Esophagus squamous epithelium (tissue), 5 donors: ENCODE data around the gene RNASE7. TPM values are rescaled to one million over a fixed set of nuclear protein-coding genes. Genes with fewer than 3 reads are reported as not detected.
A peak's percentile ranks its signal among the peaks of the same experiment; 100 is the strongest.

Experiments used
- DNase-seq: peaks from one replicate; lab custom pipeline; 2025; lab: John Stamatoyannopoulos, UW
- H3K27ac ChIP-seq, 4 donors: fragments of 200-600 bp; sonication (generic); one replicate each; pipeline ENCODE4 v1.5.1; 2016 to 2019; ENCODE audit warnings: mild to moderate bottlenecking in 1 of 4
- H3K27me3 ChIP-seq, 4 donors: fragments of 200-600 bp; sonication (generic); 1 replicate in 3 of 4; 2 replicates in 1 of 4; pipeline versions ENCODE4 v1.5.1 to v1.6.0; 2017 to 2021; ENCODE audit warnings: antibody characterized with exemption in 1 of 4
- H3K36me3 ChIP-seq, 3 donors: fragments of 200-600 bp; sonication (generic); one replicate each; pipeline ENCODE4 v1.5.1; 2016 to 2019
- H3K4me1 ChIP-seq, 3 donors: fragments of 200-600 bp; sonication (generic); one replicate each; pipeline ENCODE4 v1.5.1; 2017 to 2019
- H3K4me3 ChIP-seq, 4 donors: fragments of 200-600 bp; sonication (generic); 1 replicate in 3 of 4; 2 replicates in 1 of 4; pipeline ENCODE4 v1.5.1; 2016 to 2019; ENCODE audit warnings: mild to moderate bottlenecking in 2 of 4, moderate library complexity in 1 of 4
- H3K9me3 ChIP-seq, 3 donors: fragments of 200-600 bp; sonication (generic); one replicate each; pipeline ENCODE4 v1.5.1; 2016 to 2019
- CTCF ChIP-seq, 6 experiments: fragments of 450-650 bp in 4 of 6; fragments of 200-600 bp in 2 of 6; sonication (generic) in 2 of 6; IDR thresholded peaks; one replicate each; pipeline ENCODE4 v1.5.1; 2016 to 2019; ENCODE audit warnings: antibody characterized with exemption in 6 of 6, mild to moderate bottlenecking in 4 of 6, moderate library complexity in 4 of 6
- POLR2A ChIP-seq, 4 donors: fragments of 450-650 bp; IDR thresholded peaks; one replicate each; pipeline ENCODE4 v1.6.1; 2017; ENCODE audit warnings: antibody characterized with exemption in 4 of 4, mild to moderate bottlenecking in 4 of 4, moderate library complexity in 3 of 4
- WGBS, 2 donors: methylation state at CpG; one replicate each; pipeline ENCODE4 v1.1.5; 2018; 5-methylcytosine and 5-hydroxymethylcytosine counted together
- intact Hi-C: fragments of 100-400 bp; cut with DNase I; formaldehyde crosslinking; loops from one replicate; pipeline ENCODE4 v1.15.0; 2022
- total RNA-seq, 4 donors: library from RNA; depleted of rRNA; stranded (reverse); fragments of >200 nt; gene quantifications; one replicate each; pipeline ENCODE4 v1.1.0, GENCODE V29; 2016
- donor health status: DM: yes; HTN: yes; CAD: no.

RNASE7 gene
- total RNA-seq, 4 donors from 2014 or later: 0.97 to 13.3 (median 1.1) TPM; not detected in 1

- Histone ChIP-seq H3K4me1 (peaks cover 0 to 23% (median 9%) of the 10 kb centered on the region in 3 donors), H3K27ac (no peak overlapping the region), H3K36me3 (no peaks in the 10 kb centered on the region), H3K27me3 (no peaks in the 10 kb centered on the region), H3K4me3 (no peak overlapping the region), H3K9me3 (no peaks in the 10 kb centered on the region)
- intact Hi-C loops: no loop called here
- no peak for DNase-seq
- no peak for TF ChIP-seq POLR2A (IDR thresholded peaks at IDR 0.05)
- no peak for TF ChIP-seq CTCF (IDR thresholded peaks at IDR 0.05)
- 83 to 88% methylated on average over 12 of the region's 12 CpGs for WGBS, 2 donors
Measured at GRCh38 chr14:21030531-21030930, 11.6 kb upstream of the RNASE7 start.

- intact Hi-C loops: no loop called here
- Histone ChIP-seq H3K27me3 (no peaks in the 10 kb centered on the region), H3K4me1 (peaks cover 0 to 16% (median 0%) of the 10 kb centered on the region in 3 donors), H3K27ac (no peak overlapping the region), H3K36me3 (no peaks in the 10 kb centered on the region), H3K9me3 (no peaks in the 10 kb centered on the region), H3K4me3 (no peak overlapping the region)
- DNase-seq: no peak
- 72 to 75% methylated on average over 5 of the region's 5 CpGs for WGBS, 2 donors
- TF ChIP-seq CTCF (IDR thresholded peaks at IDR 0.05) (no peak), POLR2A (IDR thresholded peaks at IDR 0.05) (no peak)
Measured at GRCh38 chr14:21032326-21033132, 9.6 kb upstream of the RNASE7 start.

- Histone ChIP-seq H3K27ac (no peak overlapping the region), H3K4me3 (no peak overlapping the region), H3K27me3 (no peaks in the 10 kb centered on the region), H3K36me3 (no peaks in the 10 kb centered on the region), H3K4me1 (peaks cover 1 to 21% (median 4%) of the 10 kb centered on the region in 3 donors), H3K9me3 (no peaks in the 10 kb centered on the region)
- TF ChIP-seq POLR2A (IDR thresholded peaks at IDR 0.05) (no peak), CTCF (IDR thresholded peaks at IDR 0.05) (no peak)
- intact Hi-C loops: no loop called here
- WGBS, 2 donors: 80 to 81% methylated on average over 4 of the region's 4 CpGs
- no peak for DNase-seq
Measured at GRCh38 chr14:21033133-21033698, 8.9 kb upstream of the RNASE7 start.

GRCh38 chr14:21034707-21035106, 7.5 kb upstream of the RNASE7 start, which contains the start of gene RNASE13:
TSS of gene RNASE13 (minus strand) at chr14:21034807. CDS start at chr14:21034288, 519 bp downstream.
- Histone ChIP-seq H3K9me3 (no peaks in the 10 kb centered on the region), H3K4me1 (peaks cover 16 to 35% (median 16%) of the 10 kb centered on the region in 3 donors), H3K36me3 (no peaks in the 10 kb centered on the region), H3K4me3 (no peak within 1 kb of the TSS), H3K27ac (no peak within 1 kb of the TSS), H3K27me3 (no peaks in the 10 kb centered on the region)
- no peak for TF ChIP-seq POLR2A (IDR thresholded peaks at IDR 0.05)
- no peak for TF ChIP-seq CTCF (IDR thresholded peaks at IDR 0.05)
- 66 to 84% methylated on average over 4 to 5 of the region's 5 CpGs for WGBS, 2 donors
- intact Hi-C loops: no loop called here
- DNase-seq: no peak

- 69 to 82% methylated on average over 7 of the region's 7 CpGs for WGBS, 2 donors
- TF ChIP-seq CTCF (IDR thresholded peaks at IDR 0.05) (no peak), POLR2A (IDR thresholded peaks at IDR 0.05) (no peak)
- intact Hi-C loops: no loop called here
- peak overlapping the region in 3 of 4 donors; percentile 16 to 84 (median 37) for H3K27ac ChIP-seq
- no peaks in the 10 kb centered on the region for H3K36me3 ChIP-seq
- H3K4me3 ChIP-seq: no peak overlapping the region
- H3K9me3 ChIP-seq: no peaks in the 10 kb centered on the region
- DNase-seq: no peak
- no peaks in the 10 kb centered on the region for H3K27me3 ChIP-seq
- H3K4me1 ChIP-seq: peaks cover 24 to 56% (median 24%) of the 10 kb centered on the region in 3 donors
Measured at GRCh38 chr14:21036751-21037150, 5.4 kb upstream of the RNASE7 start.
